GM12878 (cell line): ENCODE measurements around the gene AZU1.

ENCODE experiments used
- FOS ChIP-seq: IDR thresholded peaks from 3 replicates; pipeline ENCODE4 v1.6.1; 2011; ENCODE audit warnings: borderline replicate concordance; ENCODE audit not compliant: insufficient read length; ENCODE audit errors: extremely low read depth
- HDAC2 ChIP-seq: fragments of 200-600 bp; sonication (generic); IDR thresholded peaks from 2 replicates; pipeline ENCODE4 v1.6.1; 2017
- NR2C2 ChIP-seq: IDR thresholded peaks from 2 replicates; pipeline ENCODE4 v1.6.1; 2011; ENCODE audit warnings: borderline replicate concordance, low read depth; ENCODE audit not compliant: control insufficient read depth, insufficient read length
- NRF1 ChIP-seq: conservative IDR thresholded peaks from 2 replicates; pipeline ENCODE4 v1.6.1; 2011; ENCODE audit warnings: mild to moderate bottlenecking, low read depth, low read length, improper control_type of control experiment
- PBX3 ChIP-seq: IDR thresholded peaks from 2 replicates; pipeline ENCODE4 v1.6.1; 2011; ENCODE audit warnings: mild to moderate bottlenecking, low read depth, low read length, moderate library complexity; ENCODE audit not compliant: insufficient replicate concordance
- POLR2A ChIP-seq: IDR thresholded peaks from 2 replicates; pipeline ENCODE4 v1.6.1; 2011; ENCODE audit warnings: low read depth, mild to moderate bottlenecking, low read length
- POLR2AphosphoS5 ChIP-seq: IDR thresholded peaks from 2 replicates; pipeline ENCODE4 v1.6.1; 2011; ENCODE audit warnings: mild to moderate bottlenecking, low read length, inconsistent platforms
- RAD21 ChIP-seq: IDR thresholded peaks from 2 replicates; pipeline ENCODE4 v1.6.1; 2011; ENCODE audit warnings: mild to moderate bottlenecking, low read depth, low read length, moderate library complexity; ENCODE audit not compliant: insufficient read depth
- SREBF2 ChIP-seq: IDR thresholded peaks from 2 replicates; pipeline ENCODE4 v1.6.1; 2012; ENCODE audit warnings: mild to moderate bottlenecking, low read length
- TAF1 ChIP-seq: IDR thresholded peaks from 2 replicates; pipeline ENCODE4 v1.6.1; 2011; ENCODE audit warnings: mild to moderate bottlenecking, low read depth, low read length, borderline replicate concordance
- ZNF207 ChIP-seq: fragments of 450-650 bp; IDR thresholded peaks from 2 replicates; pipeline ENCODE4 v1.6.1; 2014; ENCODE audit warnings: antibody characterized with exemption, mild to moderate bottlenecking, borderline replicate concordance
- TF ChIP-seq, protein P1 (sequence below), 3 experiments: IDR thresholded peaks in 2 of 3; conservative IDR thresholded peaks in 1 of 3; 2 replicates each; pipeline ENCODE4 v1.5.1; 2011; ENCODE audit warnings: low read depth in 3 of 3, low read length in 3 of 3, mild to moderate bottlenecking in 3 of 3, control low read depth in 2 of 3, moderate library complexity in 2 of 3, inconsistent platforms in 1 of 3, mixed read lengths in 1 of 3; ENCODE audit not compliant: control insufficient read depth in 2 of 3, insufficient read depth in 1 of 3; ENCODE audit errors: extremely low read depth in 1 of 3

- TF ChIP-seq, protein P1, sequence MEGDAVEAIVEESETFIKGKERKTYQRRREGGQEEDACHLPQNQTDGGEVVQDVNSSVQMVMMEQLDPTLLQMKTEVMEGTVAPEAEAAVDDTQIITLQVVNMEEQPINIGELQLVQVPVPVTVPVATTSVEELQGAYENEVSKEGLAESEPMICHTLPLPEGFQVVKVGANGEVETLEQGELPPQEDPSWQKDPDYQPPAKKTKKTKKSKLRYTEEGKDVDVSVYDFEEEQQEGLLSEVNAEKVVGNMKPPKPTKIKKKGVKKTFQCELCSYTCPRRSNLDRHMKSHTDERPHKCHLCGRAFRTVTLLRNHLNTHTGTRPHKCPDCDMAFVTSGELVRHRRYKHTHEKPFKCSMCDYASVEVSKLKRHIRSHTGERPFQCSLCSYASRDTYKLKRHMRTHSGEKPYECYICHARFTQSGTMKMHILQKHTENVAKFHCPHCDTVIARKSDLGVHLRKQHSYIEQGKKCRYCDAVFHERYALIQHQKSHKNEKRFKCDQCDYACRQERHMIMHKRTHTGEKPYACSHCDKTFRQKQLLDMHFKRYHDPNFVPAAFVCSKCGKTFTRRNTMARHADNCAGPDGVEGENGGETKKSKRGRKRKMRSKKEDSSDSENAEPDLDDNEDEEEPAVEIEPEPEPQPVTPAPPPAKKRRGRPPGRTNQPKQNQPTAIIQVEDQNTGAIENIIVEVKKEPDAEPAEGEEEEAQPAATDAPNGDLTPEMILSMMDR (IDR thresholded peaks at IDR 0.05 in 2 of 3, conservative IDR thresholded peaks at IDR 0.05 in 1 of 3; ENCODE audit: control insufficient read depth in 2 of 3, extremely low read depth in 1 of 3, insufficient read depth in 1 of 3, low read depth in 3 of 3, low read length in 3 of 3) = no peak
- TF ChIP-seq FOS (no peak), PBX3 (no peak), POLR2A (no peak), HDAC2 (no peak), POLR2AphosphoS5 (no peak), RAD21 (no peak), NRF1 (no peak), TAF1 (no peak), SREBF2 (no peak), NR2C2 (no peak), ZNF207 (no peak)
Measured at GRCh38 chr19:869245-870177, 41.9 kb downstream of the AZU1 start.
